PFSK-1 (cell line): Measurements from ENCODE around the gene THYN1.

ENCODE experiments used
- FOXP2 ChIP-seq: optimal IDR thresholded peaks from 2 replicates; pipeline ENCODE3; 2011; ENCODE audit warnings: borderline replicate concordance, control low read depth, inconsistent platforms; ENCODE audit not compliant: insufficient read depth; ENCODE audit errors: extremely low read length, extremely low read depth
- POLR2AphosphoS5 ChIP-seq: IDR thresholded peaks from 2 replicates; pipeline ENCODE4 v1.6.1; 2012; ENCODE audit warnings: low read depth, mild to moderate bottlenecking, control low read depth, low read length, moderate library complexity
- SIN3A ChIP-seq: IDR thresholded peaks from 2 replicates; pipeline ENCODE4 v1.6.1; 2012; ENCODE audit warnings: mild to moderate bottlenecking, low read length, moderate library complexity, borderline replicate concordance; ENCODE audit not compliant: insufficient read depth
- TAF1 ChIP-seq: IDR thresholded peaks from 2 replicates; pipeline ENCODE4 v1.6.1; 2012; ENCODE audit warnings: low read length, control low read depth, borderline replicate concordance; ENCODE audit not compliant: insufficient read depth
- TF ChIP-seq, protein P1 (sequence below), 2 experiments: IDR thresholded peaks; 2 replicates each; pipeline versions ENCODE4 v1.6.1 to v1.8.0; 2011 to 2012; ENCODE audit warnings: low read depth in 2 of 2, low read length in 2 of 2, control low read depth in 1 of 2, inconsistent platforms in 1 of 2, mild to moderate bottlenecking in 1 of 2, moderate library complexity in 1 of 2; ENCODE audit not compliant: insufficient read depth in 1 of 2

Gene THYN1

GRCh38 chr11:134205729-134206128 lies 47.4 kb downstream of the THYN1 start:
- TF ChIP-seq FOXP2 (no peak), POLR2AphosphoS5 (no peak), TAF1 (no peak), SIN3A (no peak)
- TF ChIP-seq, protein P1, sequence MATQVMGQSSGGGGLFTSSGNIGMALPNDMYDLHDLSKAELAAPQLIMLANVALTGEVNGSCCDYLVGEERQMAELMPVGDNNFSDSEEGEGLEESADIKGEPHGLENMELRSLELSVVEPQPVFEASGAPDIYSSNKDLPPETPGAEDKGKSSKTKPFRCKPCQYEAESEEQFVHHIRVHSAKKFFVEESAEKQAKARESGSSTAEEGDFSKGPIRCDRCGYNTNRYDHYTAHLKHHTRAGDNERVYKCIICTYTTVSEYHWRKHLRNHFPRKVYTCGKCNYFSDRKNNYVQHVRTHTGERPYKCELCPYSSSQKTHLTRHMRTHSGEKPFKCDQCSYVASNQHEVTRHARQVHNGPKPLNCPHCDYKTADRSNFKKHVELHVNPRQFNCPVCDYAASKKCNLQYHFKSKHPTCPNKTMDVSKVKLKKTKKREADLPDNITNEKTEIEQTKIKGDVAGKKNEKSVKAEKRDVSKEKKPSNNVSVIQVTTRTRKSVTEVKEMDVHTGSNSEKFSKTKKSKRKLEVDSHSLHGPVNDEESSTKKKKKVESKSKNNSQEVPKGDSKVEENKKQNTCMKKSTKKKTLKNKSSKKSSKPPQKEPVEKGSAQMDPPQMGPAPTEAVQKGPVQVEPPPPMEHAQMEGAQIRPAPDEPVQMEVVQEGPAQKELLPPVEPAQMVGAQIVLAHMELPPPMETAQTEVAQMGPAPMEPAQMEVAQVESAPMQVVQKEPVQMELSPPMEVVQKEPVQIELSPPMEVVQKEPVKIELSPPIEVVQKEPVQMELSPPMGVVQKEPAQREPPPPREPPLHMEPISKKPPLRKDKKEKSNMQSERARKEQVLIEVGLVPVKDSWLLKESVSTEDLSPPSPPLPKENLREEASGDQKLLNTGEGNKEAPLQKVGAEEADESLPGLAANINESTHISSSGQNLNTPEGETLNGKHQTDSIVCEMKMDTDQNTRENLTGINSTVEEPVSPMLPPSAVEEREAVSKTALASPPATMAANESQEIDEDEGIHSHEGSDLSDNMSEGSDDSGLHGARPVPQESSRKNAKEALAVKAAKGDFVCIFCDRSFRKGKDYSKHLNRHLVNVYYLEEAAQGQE (IDR thresholded peaks at IDR 0.05; ENCODE audit: insufficient read depth in 1 of 2, low read depth in 2 of 2, low read length in 2 of 2) = no peak

- TF ChIP-seq SIN3A (no peak), TAF1 (no peak), POLR2AphosphoS5 (no peak), FOXP2 (no peak)
- TF ChIP-seq, protein P1 (IDR thresholded peaks at IDR 0.05; ENCODE audit: insufficient read depth in 1 of 2, low read depth in 2 of 2, low read length in 2 of 2) = no peak
Measured at GRCh38 chr11:134202661-134203060, 50.5 kb downstream of the THYN1 start.

DNA sequence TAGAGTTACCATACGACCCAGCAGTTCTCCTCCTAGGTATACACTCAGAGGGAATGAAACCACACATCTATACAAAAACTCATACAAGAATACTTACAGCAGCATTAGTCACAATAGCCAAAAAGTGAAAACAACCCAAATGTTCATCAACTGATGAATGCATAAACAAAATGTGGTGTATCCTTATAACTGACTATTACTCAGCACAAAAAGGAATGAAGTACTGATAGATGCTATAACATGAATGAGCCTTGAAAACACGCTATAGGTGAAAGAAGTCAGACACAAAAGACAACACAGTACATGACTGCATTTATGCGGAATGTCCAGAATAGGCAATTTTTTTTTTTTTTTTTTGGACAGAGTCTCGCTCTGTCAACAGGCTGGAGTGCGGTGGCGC lies 52.5 kb downstream of the THYN1 start:
- TF ChIP-seq SIN3A = no peak
- TF ChIP-seq, protein P1 (IDR thresholded peaks at IDR 0.05; ENCODE audit: insufficient read depth in 1 of 2, low read depth in 2 of 2, low read length in 2 of 2) = no peak
- no peak for TF ChIP-seq POLR2AphosphoS5
- no peak for TF ChIP-seq FOXP2
- no peak for TF ChIP-seq TAF1

- TF ChIP-seq, protein P1 (IDR thresholded peaks at IDR 0.05; ENCODE audit: insufficient read depth in 1 of 2, low read depth in 2 of 2, low read length in 2 of 2) = no peak
- no peak for TF ChIP-seq POLR2AphosphoS5
- TF ChIP-seq SIN3A = no peak
- no peak for TF ChIP-seq FOXP2
Measured at GRCh38 chr11:134199531-134199930, 53.6 kb downstream of the THYN1 start.
